SK-N-SH treated with all-trans-retinoic acid at 6 μM for 48 hours (cell line): ENCODE data around the gene SLC38A2.

Experiments used
- BACH2 ChIP-seq: fragments of 250-450 bp; sonication (Bioruptor Pico); IDR thresholded peaks from 2 replicates; pipeline ENCODE4 v1.9.0; 2021; ENCODE audit warnings: mild to moderate bottlenecking, borderline replicate concordance
- ESRRG ChIP-seq: fragments of 250-450 bp; sonication (Bioruptor Pico); IDR thresholded peaks from 2 replicates; pipeline ENCODE4 v1.6.1; 2021; ENCODE audit warnings: mild to moderate bottlenecking
- OSR1 ChIP-seq: fragments of 250-450 bp; sonication (Bioruptor Pico); IDR thresholded peaks from 2 replicates; pipeline ENCODE4 v1.8.0; 2022; ENCODE audit warnings: moderate library complexity, mild to moderate bottlenecking, inconsistent platforms
- PATZ1 ChIP-seq: fragments of 250-450 bp; sonication (Bioruptor Pico); IDR thresholded peaks from 2 replicates; pipeline ENCODE4 v1.8.0; 2020; ENCODE audit warnings: mild to moderate bottlenecking, moderate library complexity, borderline replicate concordance
- PPARA ChIP-seq: fragments of 250-450 bp; sonication (Bioruptor Pico); IDR thresholded peaks from 2 replicates; pipeline ENCODE4 v1.5.0; 2020; ENCODE audit warnings: mild to moderate bottlenecking, borderline replicate concordance
- TSHZ2 ChIP-seq: fragments of 250-450 bp; sonication (Bioruptor Pico); IDR thresholded peaks from 2 replicates; pipeline ENCODE4 v1.5.0; 2020; ENCODE audit warnings: mild to moderate bottlenecking, moderate library complexity
- ZNF8 ChIP-seq: fragments of 450-650 bp; formaldehyde crosslinking; IDR thresholded peaks from 2 replicates; pipeline ENCODE4 v1.5.0; 2020; ENCODE audit warnings: mild to moderate bottlenecking, moderate library complexity

- TF ChIP-seq OSR1 (CRISPR knock-in tag) (no peak), PPARA (CRISPR knock-in tag) (no peak), ESRRG (CRISPR knock-in tag) (no peak), BACH2 (CRISPR knock-in tag) (no peak), PATZ1 (CRISPR knock-in tag) (no peak), TSHZ2 (no peak), ZNF8 (CRISPR knock-in tag) (no peak)
Measured at GRCh38 chr12:46372544-46373300, at the start of gene SLC38A2.
